ENCODE measurements around the gene MARCHF9. TPM values are rescaled to one million over a fixed set of nuclear protein-coding genes. Genes with fewer than 3 reads are reported as not detected.
"Not testable (repeated sequence)": the region's sequence is repeated elsewhere in the genome, so short reads cannot be mapped to it uniquely, and the experiment has no call there.

MARCHF9 gene
- total RNA-seq, 1 experiment from 2014 or later, result 42.4 TPM

- no peak for TF ChIP-seq CTCF (IDR thresholded peaks at IDR 0.05; ENCODE audit: unreplicated experiment)
- Mint-ChIP-seq H3K27me3 (ENCODE audit: unreplicated experiment) (no peaks in the 10 kb centered on the region), H3K9me3 (ENCODE audit: low read depth, unreplicated experiment) (no peaks in the 10 kb centered on the region), H3K4me1 (ENCODE audit: low read depth, unreplicated experiment) (no peaks in the 10 kb centered on the region), H3K4me3 (ENCODE audit: low read depth, unreplicated experiment) (no peak overlapping the region), H3K27ac (ENCODE audit: unreplicated experiment) (no peak overlapping the region), H3K36me3 (ENCODE audit: insufficient read depth, unreplicated experiment) (peaks cover 19% of the 10 kb centered on the region)
- intact Hi-C loops (cut with micrococcal nuclease; ENCODE audit: unreplicated experiment), result no loop called here
- no peak for DNase-seq
- no TSS peak for BruUV-seq (replicated peaks)
- CTCF ChIA-PET, result no interaction called here
These were observed 41.7 kb upstream of the MARCHF9 start for GRCh38 chr12:57713209-57713608.

GRCh38 chr12:57715036-57715748, 39.7 kb upstream of the MARCHF9 start:
- H3K27me3 Mint-ChIP-seq (ENCODE audit: unreplicated experiment); BruUV-seq (replicated peaks); H3K4me1 Mint-ChIP-seq (ENCODE audit: low read depth, unreplicated experiment); H3K27ac Mint-ChIP-seq (ENCODE audit: unreplicated experiment); DNase-seq; H3K4me3 Mint-ChIP-seq (ENCODE audit: low read depth, unreplicated experiment); H3K9me3 Mint-ChIP-seq (ENCODE audit: low read depth, unreplicated experiment); CTCF ChIA-PET; intact Hi-C loops (cut with micrococcal nuclease; ENCODE audit: unreplicated experiment): not testable (repeated sequence)
- peaks cover 31% of the 10 kb centered on the region for H3K36me3 Mint-ChIP-seq (ENCODE audit: insufficient read depth, unreplicated experiment)

DNA sequence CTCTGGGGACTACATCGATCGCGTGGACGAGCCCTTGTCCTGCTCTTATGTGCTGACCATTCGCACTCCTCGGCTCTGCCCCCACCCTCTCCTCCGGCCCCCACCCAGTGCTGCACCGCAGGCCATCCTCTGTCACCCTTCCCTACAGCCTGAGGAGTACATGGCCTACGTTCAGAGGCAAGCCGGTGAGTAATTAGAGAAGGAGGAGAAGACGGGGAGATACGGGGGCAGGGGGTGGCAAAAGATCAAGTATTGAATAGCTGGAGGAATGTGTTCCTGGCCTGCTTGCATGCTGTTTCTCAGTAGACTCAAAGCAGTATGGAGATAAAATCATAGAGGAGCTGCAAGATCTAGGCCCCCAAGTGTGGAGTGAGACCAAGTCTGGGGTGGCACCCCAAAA, 39.1 kb upstream of the MARCHF9 start:
- intact Hi-C loops (cut with micrococcal nuclease; ENCODE audit: unreplicated experiment), result no loop called here
- no peak for DNase-seq
- Mint-ChIP-seq H3K27ac (ENCODE audit: unreplicated experiment) (no peak overlapping the region), H3K4me1 (ENCODE audit: low read depth, unreplicated experiment) (no peaks in the 10 kb centered on the region), H3K4me3 (ENCODE audit: low read depth, unreplicated experiment) (no peak overlapping the region), H3K27me3 (ENCODE audit: unreplicated experiment) (no peaks in the 10 kb centered on the region), H3K9me3 (ENCODE audit: low read depth, unreplicated experiment) (no peaks in the 10 kb centered on the region), H3K36me3 (ENCODE audit: insufficient read depth, unreplicated experiment) (peaks cover 36% of the 10 kb centered on the region)
- no peak for TF ChIP-seq CTCF (IDR thresholded peaks at IDR 0.05; ENCODE audit: unreplicated experiment)
- no TSS peak for BruUV-seq (replicated peaks)
- CTCF ChIA-PET, result no interaction called here

- Mint-ChIP-seq H3K27ac (ENCODE audit: unreplicated experiment) (no peak overlapping the region), H3K27me3 (ENCODE audit: unreplicated experiment) (no peaks in the 10 kb centered on the region), H3K4me1 (ENCODE audit: low read depth, unreplicated experiment) (no peaks in the 10 kb centered on the region), H3K36me3 (ENCODE audit: insufficient read depth, unreplicated experiment) (peaks cover 40% of the 10 kb centered on the region), H3K9me3 (ENCODE audit: low read depth, unreplicated experiment) (no peaks in the 10 kb centered on the region), H3K4me3 (ENCODE audit: low read depth, unreplicated experiment) (no peak overlapping the region)
- no peak for DNase-seq
- BruUV-seq (replicated peaks), result no TSS peak
- intact Hi-C loops (cut with micrococcal nuclease; ENCODE audit: unreplicated experiment), result no loop called here
- TF ChIP-seq CTCF (IDR thresholded peaks at IDR 0.05; ENCODE audit: unreplicated experiment), result no peak
- CTCF ChIA-PET, result no interaction called here
These were observed 38.6 kb upstream of the MARCHF9 start for GRCh38 chr12:57716305-57716704.

GRCh38 chr12:57717131-57717530, 37.8 kb upstream of the MARCHF9 start:
- peaks cover 45% of the 10 kb centered on the region for H3K36me3 Mint-ChIP-seq (ENCODE audit: insufficient read depth, unreplicated experiment)
- CTCF ChIA-PET, result interaction anchor here (0.6 kb wide), 1 partner anchor 428 kb away, joined by 3 read pairs; no protein-coding TSS in a partner anchor
- intact Hi-C loops (cut with micrococcal nuclease; ENCODE audit: unreplicated experiment), result no loop called here
- no TSS peak for BruUV-seq (replicated peaks)
- no peak for DNase-seq
- H3K27ac Mint-ChIP-seq (ENCODE audit: unreplicated experiment), result no peak overlapping the region
- no peaks in the 10 kb centered on the region for H3K4me1 Mint-ChIP-seq (ENCODE audit: low read depth, unreplicated experiment)
- H3K4me3 Mint-ChIP-seq (ENCODE audit: low read depth, unreplicated experiment), result no peak overlapping the region
- no peak for TF ChIP-seq CTCF (IDR thresholded peaks at IDR 0.05; ENCODE audit: unreplicated experiment)
- H3K9me3 Mint-ChIP-seq (ENCODE audit: low read depth, unreplicated experiment), result no peaks in the 10 kb centered on the region
- no peaks in the 10 kb centered on the region for H3K27me3 Mint-ChIP-seq (ENCODE audit: unreplicated experiment)

All from Calu3 (cell line).